Suprapubic skin (tissue), 3 donors: ENCODE measurements around the gene VPREB1.
"Not testable (repeated sequence)": the region's sequence is repeated elsewhere in the genome, so short reads cannot be mapped to it uniquely, and the experiment has no call there.

ENCODE experiments used
- CTCF ChIP-seq, 2 donors: fragments of 200-600 bp in 1 of 2; fragments of 450-650 bp in 1 of 2; sonication (generic) in 1 of 2; IDR thresholded peaks; one replicate each; pipeline ENCODE4 v1.5.1; 2016 to 2019; ENCODE audit warnings: antibody characterized with exemption in 2 of 2, mild to moderate bottlenecking in 1 of 2, moderate library complexity in 1 of 2
- POLR2A ChIP-seq, 2 donors: fragments of 450-650 bp; IDR thresholded peaks; one replicate each; pipeline ENCODE4 v1.6.1; 2017; ENCODE audit warnings: antibody characterized with exemption in 2 of 2, mild to moderate bottlenecking in 2 of 2, moderate library complexity in 2 of 2

GRCh38 chr22:22209080-22209640 lies 35.4 kb upstream of the VPREB1 start:
- TF ChIP-seq CTCF, POLR2A (IDR thresholded peaks at IDR 0.05): not testable (repeated sequence)
